Measurements from ENCODE around the gene NFIA. TPM values are rescaled to one million over a fixed set of nuclear protein-coding genes. Genes with fewer than 3 reads are reported as not detected.

The NFIA gene
- total RNA-seq, 3 donors from 2014 or later: 2.7 to 6.9 (median 5.8) TPM

DNA sequence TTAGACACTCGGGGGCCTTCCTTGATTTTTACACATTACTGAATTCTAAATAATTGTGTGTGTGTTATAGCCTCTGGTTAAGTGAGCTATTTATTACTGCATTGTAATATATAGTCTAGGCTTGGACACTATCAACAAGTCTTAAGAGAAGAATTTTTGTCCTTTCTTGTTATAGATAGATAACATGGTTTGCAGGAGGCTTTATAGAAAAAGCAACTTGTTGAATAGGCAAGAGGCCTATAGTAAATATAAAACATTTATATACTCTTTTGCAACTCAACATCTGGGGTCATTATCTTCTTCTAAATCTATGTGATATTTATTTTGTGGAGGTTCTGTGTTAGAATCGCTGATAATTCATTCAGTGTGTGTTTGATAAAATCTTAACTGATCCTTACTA, 293.8 kb downstream of the NFIA start:
- no peak for DNase-seq

DNA sequence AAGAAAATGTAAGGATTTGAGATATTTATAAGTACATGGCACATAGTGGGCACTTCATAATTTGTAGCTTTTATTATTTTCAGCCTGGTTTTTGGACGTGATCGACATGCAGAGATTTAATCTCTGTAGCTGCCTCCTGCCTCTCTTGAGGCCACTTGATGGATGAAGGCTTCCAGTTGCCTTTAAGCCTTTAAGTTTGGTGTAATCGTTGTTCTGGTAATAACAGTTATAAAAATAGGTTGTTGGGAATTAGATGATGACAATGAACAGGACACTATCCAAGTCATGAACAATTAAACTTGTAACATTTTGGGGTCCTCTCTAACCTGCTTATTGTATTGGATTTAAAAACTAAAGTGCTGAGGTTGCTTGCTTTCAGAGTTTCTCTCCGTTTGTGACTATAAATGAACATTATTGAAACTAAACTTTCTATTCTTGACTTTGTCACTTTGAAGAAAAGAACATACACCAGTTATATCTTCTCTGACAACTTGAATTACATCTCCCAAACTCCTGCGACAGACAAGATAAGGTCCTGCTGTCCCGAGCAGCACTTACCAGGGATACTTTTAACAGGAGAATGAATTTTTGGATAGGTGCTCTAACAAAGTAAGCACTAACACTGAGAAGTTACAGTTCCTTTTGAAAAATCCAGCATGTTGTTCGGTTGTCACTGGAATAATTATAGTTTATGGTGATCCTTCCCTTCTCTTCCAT, 295.0 kb downstream of the NFIA start:
- Mint-ChIP-seq H3K4me1 (ENCODE audit: low read depth) (no peaks in the 10 kb centered on the region), H3K4me3 (no peak overlapping the region), H3K36me3 (ENCODE audit: insufficient read depth) (no peaks in the 10 kb centered on the region), H3K9me3 (no peaks in the 10 kb centered on the region), H3K27me3 (ENCODE audit: low read depth) (no peaks in the 10 kb centered on the region)
- ATAC-seq (no peak), DNase-seq (no peak)

More for the DNA sequence above, 293.8 kb downstream of the NFIA start:
- Mint-ChIP-seq H3K36me3 (ENCODE audit: insufficient read depth) (no peaks in the 10 kb centered on the region), H3K4me3 (no peak overlapping the region), H3K4me1 (ENCODE audit: low read depth) (no peaks in the 10 kb centered on the region), H3K27me3 (ENCODE audit: low read depth) (peaks cover 2% of the 10 kb centered on the region), H3K9me3 (no peaks in the 10 kb centered on the region)
- ATAC-seq: no peak

- DNase-seq (no peak), ATAC-seq (no peak)
- Mint-ChIP-seq H3K27me3 (ENCODE audit: low read depth) (no peaks in the 10 kb centered on the region), H3K9me3 (no peaks in the 10 kb centered on the region), H3K36me3 (ENCODE audit: insufficient read depth) (no peaks in the 10 kb centered on the region), H3K4me3 (no peak overlapping the region), H3K4me1 (ENCODE audit: low read depth) (no peaks in the 10 kb centered on the region)
Observed at GRCh38 chr1:61378494-61379180, 296.3 kb downstream of the NFIA start.

GRCh38 chr1:61379693-61380092, 297.3 kb downstream of the NFIA start:
- Mint-ChIP-seq H3K4me3 (no peak overlapping the region), H3K27me3 (ENCODE audit: low read depth) (no peaks in the 10 kb centered on the region), H3K4me1 (ENCODE audit: low read depth) (no peaks in the 10 kb centered on the region), H3K36me3 (ENCODE audit: insufficient read depth) (no peaks in the 10 kb centered on the region), H3K9me3 (no peaks in the 10 kb centered on the region)
- DNase-seq (no peak), ATAC-seq (no peak)

- H3K27me3 Mint-ChIP-seq (ENCODE audit: low read depth): no peaks in the 10 kb centered on the region
- ATAC-seq (no peak), DNase-seq (no peak)
- H3K36me3 Mint-ChIP-seq (ENCODE audit: insufficient read depth): peaks cover 2% of the 10 kb centered on the region
- H3K9me3 Mint-ChIP-seq: no peaks in the 10 kb centered on the region
- H3K4me3 Mint-ChIP-seq: no peak overlapping the region
- no peaks in the 10 kb centered on the region for H3K4me1 Mint-ChIP-seq (ENCODE audit: low read depth)
Observed at GRCh38 chr1:61380561-61380960, 298.2 kb downstream of the NFIA start.

- no peak for DNase-seq
- ATAC-seq: no peak
- H3K36me3 Mint-ChIP-seq (ENCODE audit: insufficient read depth): peaks cover 7% of the 10 kb centered on the region
- no peaks in the 10 kb centered on the region for H3K27me3 Mint-ChIP-seq (ENCODE audit: low read depth)
- H3K4me3 Mint-ChIP-seq: no peak overlapping the region
- no peaks in the 10 kb centered on the region for H3K9me3 Mint-ChIP-seq
- peaks cover 9% of the 10 kb centered on the region for H3K4me1 Mint-ChIP-seq (ENCODE audit: low read depth)
Observed at GRCh38 chr1:61386323-61386722, 304.0 kb downstream of the NFIA start.

DNA sequence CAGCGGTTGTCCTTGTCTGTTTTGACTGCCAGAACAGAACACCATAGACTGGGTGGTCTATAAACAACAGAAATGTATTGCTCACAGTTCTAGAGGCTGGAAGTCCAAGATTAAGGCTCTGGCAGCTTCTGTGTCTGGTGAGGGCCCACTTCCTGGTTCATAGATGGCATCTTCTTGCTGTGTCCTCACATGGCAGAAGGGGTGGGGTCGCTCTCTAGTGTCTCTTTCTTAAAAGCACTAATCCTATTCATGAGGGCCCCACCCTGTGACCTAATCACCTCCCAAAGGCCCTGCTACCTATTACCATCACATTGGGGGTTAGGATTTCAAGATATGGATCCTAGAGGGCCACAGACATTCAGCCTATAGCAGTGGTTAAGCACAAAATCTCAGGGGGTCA, 304.4 kb downstream of the NFIA start:
- H3K9me3 Mint-ChIP-seq: no peaks in the 10 kb centered on the region

GRCh38 chr1:61387829-61388228, 305.5 kb downstream of the NFIA start:
- DNase-seq: no peak
- H3K4me1 Mint-ChIP-seq (ENCODE audit: low read depth): peaks cover 9% of the 10 kb centered on the region
- ATAC-seq: no peak

More for the DNA sequence above, 304.4 kb downstream of the NFIA start:
- Mint-ChIP-seq H3K27me3 (ENCODE audit: low read depth) (no peaks in the 10 kb centered on the region), H3K36me3 (ENCODE audit: insufficient read depth) (peaks cover 7% of the 10 kb centered on the region), H3K4me3 (no peak overlapping the region), H3K4me1 (ENCODE audit: low read depth) (peaks cover 9% of the 10 kb centered on the region)
- no peak for DNase-seq
- ATAC-seq: no peak

DNA sequence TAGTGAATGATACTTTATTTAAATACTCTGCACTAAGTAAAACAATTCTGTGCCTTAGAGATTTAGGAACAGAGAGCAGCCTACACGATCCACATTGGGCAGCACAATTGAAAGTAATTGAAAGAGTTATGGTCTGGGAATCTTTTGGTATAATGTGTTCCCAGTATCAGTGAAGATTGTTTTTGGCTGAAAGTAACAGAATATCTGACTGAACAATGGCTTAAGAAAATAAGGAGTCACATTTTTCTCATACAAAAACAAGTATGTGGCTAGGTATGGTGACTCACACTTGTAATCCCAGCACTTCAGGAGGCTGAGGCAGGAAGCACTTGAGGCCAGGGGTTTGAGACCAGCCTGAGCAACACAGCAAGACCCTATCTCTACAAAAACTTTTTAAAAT, 306.2 kb downstream of the NFIA start:
- Mint-ChIP-seq H3K36me3 (ENCODE audit: insufficient read depth) (peaks cover 7% of the 10 kb centered on the region), H3K4me1 (ENCODE audit: low read depth) (peaks cover 9% of the 10 kb centered on the region), H3K4me3 (no peak overlapping the region), H3K27me3 (ENCODE audit: low read depth) (no peaks in the 10 kb centered on the region), H3K9me3 (no peaks in the 10 kb centered on the region)
- ATAC-seq: no peak
- DNase-seq: no peak

More at GRCh38 chr1:61387829-61388228, 305.5 kb downstream of the NFIA start:
- Mint-ChIP-seq H3K36me3 (ENCODE audit: insufficient read depth) (peaks cover 7% of the 10 kb centered on the region), H3K27me3 (ENCODE audit: low read depth) (no peaks in the 10 kb centered on the region), H3K4me3 (no peak overlapping the region), H3K9me3 (no peaks in the 10 kb centered on the region)

- no peak for ATAC-seq
- peaks cover 7% of the 10 kb centered on the region for H3K36me3 Mint-ChIP-seq (ENCODE audit: insufficient read depth)
- no peaks in the 10 kb centered on the region for H3K27me3 Mint-ChIP-seq (ENCODE audit: low read depth)
- H3K4me3 Mint-ChIP-seq: no peak overlapping the region
- H3K9me3 Mint-ChIP-seq: no peaks in the 10 kb centered on the region
- no peak for DNase-seq
- H3K4me1 Mint-ChIP-seq (ENCODE audit: low read depth): peaks cover 9% of the 10 kb centered on the region
Observed at GRCh38 chr1:61389194-61389925, 307.0 kb downstream of the NFIA start.

DNA sequence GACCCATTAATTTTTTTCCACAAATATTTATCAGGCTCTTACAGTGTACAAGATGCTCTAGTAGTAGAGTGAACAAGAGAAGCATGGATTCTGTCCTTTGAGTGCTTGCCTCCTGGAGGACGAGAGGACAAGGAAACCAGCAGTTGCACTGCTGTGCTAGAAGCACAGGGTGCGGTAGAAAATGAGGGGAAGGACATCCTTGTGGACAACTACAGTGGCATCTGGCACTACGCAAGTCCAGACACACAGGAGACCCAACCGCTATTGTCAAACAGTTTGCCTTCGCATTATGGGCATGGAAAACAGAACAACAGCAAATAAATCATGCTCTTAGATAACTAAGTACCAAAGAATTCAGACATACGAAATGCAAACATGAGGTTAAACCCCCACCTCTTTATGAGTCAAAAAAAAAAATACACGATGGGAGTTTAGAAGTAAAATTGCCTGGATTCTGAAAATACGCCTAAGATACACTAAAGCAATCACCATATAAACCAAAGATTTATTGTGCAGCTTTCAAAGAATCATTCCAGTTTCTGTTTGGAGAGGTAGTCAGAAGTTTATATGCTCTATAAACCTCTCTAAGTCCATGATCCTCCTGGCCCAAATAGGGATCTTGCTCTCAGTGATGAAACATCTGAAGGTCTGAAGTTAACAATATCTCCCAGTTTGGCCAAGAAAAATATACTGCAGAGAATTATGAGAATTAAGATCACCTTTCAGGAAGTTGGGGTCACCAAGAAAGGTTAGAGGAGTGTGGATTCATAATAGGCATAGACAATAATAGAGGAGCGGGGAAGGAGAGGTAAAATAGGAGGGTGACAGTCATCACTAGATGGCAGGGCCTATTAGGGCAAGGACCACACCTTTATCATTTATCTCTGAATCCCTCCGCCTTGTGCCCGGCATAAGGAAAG, 307.8 kb downstream of the NFIA start:
- H3K36me3 Mint-ChIP-seq (ENCODE audit: insufficient read depth): peaks cover 7% of the 10 kb centered on the region
- no peak overlapping the region for H3K4me3 Mint-ChIP-seq
- no peaks in the 10 kb centered on the region for H3K9me3 Mint-ChIP-seq
- peaks cover 9% of the 10 kb centered on the region for H3K4me1 Mint-ChIP-seq (ENCODE audit: low read depth)
- no peaks in the 10 kb centered on the region for H3K27me3 Mint-ChIP-seq (ENCODE audit: low read depth)
- no peak for DNase-seq
- no peak for ATAC-seq

DNA sequence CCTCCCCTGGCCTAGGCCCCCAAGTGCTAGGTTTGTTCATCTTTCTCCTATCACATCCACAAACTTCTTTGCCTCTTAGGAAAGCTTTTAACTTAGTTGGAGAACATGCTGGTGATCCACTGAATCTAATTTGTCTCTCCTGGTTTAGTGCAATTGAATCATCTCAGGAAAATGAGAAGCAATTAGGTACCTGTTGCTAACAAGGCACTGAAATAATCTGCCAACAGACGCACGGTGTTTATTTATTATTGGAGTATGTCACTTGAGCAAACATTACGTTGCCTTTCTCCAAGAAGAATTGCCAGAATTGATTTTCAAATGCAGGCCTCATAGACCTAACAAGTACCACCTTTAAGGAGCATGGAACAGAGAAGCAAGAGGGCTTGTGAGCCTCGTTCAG, 309.4 kb downstream of the NFIA start:
- Mint-ChIP-seq H3K9me3 (no peaks in the 10 kb centered on the region), H3K4me1 (ENCODE audit: low read depth) (peaks cover 9% of the 10 kb centered on the region), H3K27me3 (ENCODE audit: low read depth) (no peaks in the 10 kb centered on the region), H3K36me3 (ENCODE audit: insufficient read depth) (peaks cover 5% of the 10 kb centered on the region), H3K4me3 (no peak overlapping the region)
- no peak for ATAC-seq
- DNase-seq: no peak

- Mint-ChIP-seq H3K9me3 (no peaks in the 10 kb centered on the region), H3K4me3 (no peak overlapping the region), H3K4me1 (ENCODE audit: low read depth) (peaks cover 2% of the 10 kb centered on the region), H3K36me3 (ENCODE audit: insufficient read depth) (peaks cover 5% of the 10 kb centered on the region), H3K27me3 (ENCODE audit: low read depth) (no peaks in the 10 kb centered on the region)
- ATAC-seq (no peak), DNase-seq (no peak)
Observed at GRCh38 chr1:61392409-61393242, 310.3 kb downstream of the NFIA start.

Measured in activated T-cell treated with anti-CD3 and anti-CD28 coated beads, Interleukin-2, amount 50 U/mL, for 4 hours (primary cell).